HG03135 (cell line): Measurements from ENCODE around the gene NANS.
"Not testable (repeated sequence)": the region's sequence is repeated elsewhere in the genome, so short reads cannot be mapped to it uniquely, and the experiment has no call there.

Source experiments
- ATAC-seq: cut with Tn5 transposase; IDR thresholded peaks from one replicate; pipeline ENCODE4 v1.9.1; 2021; ENCODE audit warnings: mild to moderate bottlenecking, moderate library complexity; ENCODE audit not compliant: unreplicated experiment

The NANS gene

GRCh38 chr9:98056269-98057137, at the start of gene NANS:
NANS (plus strand) TSS chr9:98056732; CDS start chr9:98056809, 77 bp downstream.
- peak; percentile 94 for ATAC-seq

- ATAC-seq, result no peak
Observed at GRCh38 chr9:98007251-98007928, 49.1 kb upstream of the NANS start.

GRCh38 chr9:98008764-98009163, 47.8 kb upstream of the NANS start:
- ATAC-seq, result no peak

GRCh38 chr9:98009437-98009836, 47.1 kb upstream of the NANS start:
- ATAC-seq, result no peak

- no peak for ATAC-seq
Observed at GRCh38 chr9:98009936-98010335, 46.6 kb upstream of the NANS start.

GRCh38 chr9:98010445-98010844, 46.1 kb upstream of the NANS start:
- no peak for ATAC-seq

- ATAC-seq, result no peak
Observed at GRCh38 chr9:98011122-98011521, 45.4 kb upstream of the NANS start.

GRCh38 chr9:98016137-98016680, 40.3 kb upstream of the NANS start:
- ATAC-seq, result no peak

- no peak for ATAC-seq
Observed at GRCh38 chr9:98017306-98017705, 39.2 kb upstream of the NANS start.

GRCh38 chr9:98018347-98018746, 38.2 kb upstream of the NANS start:
- no peak for ATAC-seq

GRCh38 chr9:98019098-98019497, 37.4 kb upstream of the NANS start:
- no peak for ATAC-seq

GRCh38 chr9:98019869-98020268, 36.7 kb upstream of the NANS start:
- not testable (repeated sequence) for ATAC-seq

GRCh38 chr9:98020476-98021145, 35.9 kb upstream of the NANS start:
- ATAC-seq, result no peak

GRCh38 chr9:98021306-98022040, 35.1 kb upstream of the NANS start:
- ATAC-seq, result no peak

- ATAC-seq, result no peak
Observed at GRCh38 chr9:98022447-98022846, 34.1 kb upstream of the NANS start.

- no peak for ATAC-seq
Observed at GRCh38 chr9:98024702-98025101, 31.8 kb upstream of the NANS start.

- ATAC-seq, result no peak
Observed at GRCh38 chr9:98031169-98031568, 25.4 kb upstream of the NANS start.

GRCh38 chr9:98031935-98032334, 24.6 kb upstream of the NANS start:
- ATAC-seq, result no peak

- peak; percentile 71 for ATAC-seq
Observed at GRCh38 chr9:98034593-98035546, 21.7 kb upstream of the NANS start.

GRCh38 chr9:98037357-98037756, 19.2 kb upstream of the NANS start:
- no peak for ATAC-seq
